SK-N-DZ (cell line): ENCODE data around the gene BRMS1.

Experiments used
- DNase-seq: peaks from one replicate; pipeline ENCODE4 v3.0.0-alpha.2; 2015; ENCODE audit warnings: low spot score

The BRMS1 gene

DNA sequence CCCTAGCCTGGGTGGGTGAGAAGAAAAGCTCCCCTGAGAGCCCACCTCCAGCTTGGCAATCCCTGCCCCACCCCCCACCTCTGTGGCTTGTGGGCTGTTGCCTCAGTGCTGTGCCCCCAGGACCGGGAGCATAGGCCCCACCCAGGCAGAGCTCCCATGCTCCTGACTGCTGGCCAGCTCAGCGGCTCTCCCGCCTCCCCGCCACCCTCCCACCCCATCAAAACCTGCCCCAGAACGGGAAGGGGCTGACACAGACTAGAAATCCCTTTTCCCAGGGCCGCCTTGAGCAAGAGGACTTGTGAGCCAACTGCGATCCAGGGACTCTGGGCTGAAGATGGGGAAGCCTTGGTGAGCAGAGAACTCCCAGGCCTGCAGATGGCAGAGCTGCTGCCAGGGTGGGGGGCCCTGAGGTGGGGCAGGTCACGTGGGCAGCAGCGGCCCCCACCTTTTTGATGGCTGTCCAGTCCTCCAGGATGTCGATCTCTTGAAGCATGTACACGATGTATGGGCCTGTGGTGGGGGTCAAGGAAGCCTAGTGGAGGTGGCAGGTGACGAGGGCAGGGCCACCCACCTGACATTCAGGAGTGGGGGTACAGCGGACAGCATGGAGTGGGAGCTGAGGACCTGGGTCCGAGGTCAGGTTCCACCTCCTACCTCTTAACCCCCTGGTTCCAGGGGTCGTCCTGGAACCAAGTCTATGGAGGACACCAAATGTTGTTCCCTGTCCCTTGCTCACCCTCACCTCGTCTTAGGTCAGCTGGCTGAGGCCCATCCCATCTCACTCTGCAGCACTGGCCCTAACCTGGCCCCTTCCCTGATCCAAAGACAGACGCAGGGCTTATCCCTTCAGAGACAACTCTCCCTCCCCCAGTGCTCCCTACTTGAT lies 6.4 kb downstream of the BRMS1 start:
- DNase-seq, result no peak

DNA sequence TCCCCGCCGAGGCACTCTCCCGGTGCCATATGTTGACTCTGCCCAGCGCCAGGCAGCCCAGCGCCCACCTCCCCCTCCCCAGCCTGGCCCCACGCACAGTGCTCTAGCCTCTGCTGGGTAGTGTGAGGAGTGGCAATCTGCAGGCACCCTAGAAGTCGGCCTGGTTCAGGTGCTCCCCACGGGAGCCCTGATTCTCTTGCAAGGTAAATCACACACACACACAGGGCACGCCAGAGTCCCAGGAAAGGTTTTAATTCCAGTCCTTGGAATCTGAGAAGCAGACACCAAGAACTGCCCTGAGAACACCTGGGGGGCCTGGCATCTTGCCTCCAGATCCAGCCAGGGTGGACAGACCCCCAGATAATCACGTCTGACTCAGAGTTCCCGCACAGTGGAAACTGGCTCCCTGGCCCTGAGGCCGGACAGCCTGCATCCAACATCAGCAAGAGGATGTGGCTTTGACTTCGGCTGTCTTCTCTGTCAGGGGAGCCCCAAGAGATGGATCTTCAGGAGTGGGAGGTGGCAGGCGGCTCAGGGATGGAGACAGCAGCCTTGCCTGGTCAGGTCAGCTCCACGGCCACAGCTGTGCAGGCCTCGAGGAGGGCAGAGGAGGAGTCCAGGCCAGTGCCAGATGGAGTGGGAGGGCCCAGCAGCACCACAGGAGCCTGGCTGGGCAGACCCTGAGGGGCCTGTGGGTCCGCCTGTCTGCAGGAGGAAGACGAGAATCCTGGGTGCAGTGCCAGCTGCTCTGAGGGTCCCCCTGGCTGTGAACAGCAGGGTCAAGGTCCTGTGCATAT lies 7.6 kb downstream of the BRMS1 start:
- DNase-seq, result no peak

DNA sequence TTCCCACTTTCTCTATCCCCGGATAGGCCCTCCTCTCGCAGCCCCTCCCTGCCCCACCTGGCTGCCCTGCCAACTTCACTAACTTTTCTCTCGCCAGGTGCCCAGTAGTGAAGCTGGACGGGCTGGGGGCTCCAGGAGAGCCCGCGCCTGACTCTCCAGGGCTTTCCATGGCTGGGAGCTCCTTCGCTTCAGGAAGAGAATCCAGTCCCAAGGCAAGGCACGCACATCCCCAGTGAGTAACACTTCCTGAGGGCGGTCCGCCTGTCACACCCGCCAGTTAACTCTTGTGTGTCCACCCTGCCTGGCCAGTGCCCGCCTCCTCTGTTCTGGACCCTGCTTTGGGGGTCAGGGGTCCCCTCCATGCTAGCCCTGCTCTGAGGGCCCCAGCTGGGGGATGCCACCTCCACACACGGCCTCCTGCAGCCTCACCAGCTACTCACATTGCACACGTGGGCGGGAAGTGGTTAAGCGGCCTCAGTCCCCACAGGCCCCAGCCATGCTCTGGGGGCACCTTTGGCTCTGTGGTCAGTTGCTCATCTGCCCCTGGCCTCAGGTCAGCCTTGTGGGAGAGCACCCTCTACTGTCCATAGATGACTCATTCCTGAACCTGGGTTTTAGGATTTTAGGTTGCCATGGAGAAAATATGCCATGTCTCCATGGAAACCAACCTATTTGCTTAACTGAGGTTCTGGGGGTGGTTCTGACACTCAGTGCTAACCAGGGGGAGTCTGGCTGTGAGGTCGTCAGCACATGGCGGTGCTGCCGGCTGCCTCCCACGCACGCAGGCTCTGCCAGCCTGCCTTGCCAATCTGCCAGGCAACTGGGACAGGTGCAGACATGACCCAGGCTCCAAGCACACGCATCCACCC lies 8.4 kb downstream of the BRMS1 start, which contains the start of gene RIN1:
Gene RIN1, minus strand, starts transcription at position 201 of the 869 bp plus-strand sequence. Its CDS starts 32 bp downstream, at position 169.
- DNase-seq, result peak; percentile 62

DNA sequence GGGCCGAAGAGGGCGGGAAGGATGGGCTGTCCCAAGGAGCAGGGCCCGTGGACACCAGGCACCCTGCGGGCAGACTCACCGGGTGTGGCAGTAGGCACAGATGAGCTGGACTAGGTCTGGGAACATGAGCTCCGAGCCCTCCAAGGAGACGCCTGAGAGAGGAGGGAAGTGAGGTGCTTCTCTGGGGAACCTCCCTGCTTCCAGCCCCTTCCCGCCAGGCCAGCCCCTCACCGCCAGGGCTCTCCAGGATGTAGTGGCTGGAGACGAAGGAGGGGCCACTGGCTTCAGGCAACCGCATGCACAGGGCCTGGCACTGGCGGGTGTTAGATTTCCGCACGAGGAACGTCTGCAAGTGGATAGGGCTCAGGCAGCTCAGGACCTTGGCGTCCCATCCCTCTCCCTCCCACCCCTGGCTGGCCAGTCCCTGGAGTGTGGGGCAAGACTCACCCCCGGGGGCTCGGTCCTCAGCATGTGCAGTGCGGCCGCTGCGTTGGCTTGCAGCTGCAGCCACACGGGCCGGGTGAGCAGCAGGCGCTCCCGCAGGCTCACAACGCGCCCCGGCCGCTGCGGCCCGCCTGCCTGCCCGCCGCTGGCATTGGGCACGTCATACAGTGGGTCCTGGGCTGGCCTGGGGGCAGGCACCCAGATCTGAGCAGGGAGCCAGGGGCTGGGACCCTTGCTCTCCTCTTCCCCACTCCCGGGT lies 9.2 kb downstream of the BRMS1 start:
- no peak for DNase-seq

DNA sequence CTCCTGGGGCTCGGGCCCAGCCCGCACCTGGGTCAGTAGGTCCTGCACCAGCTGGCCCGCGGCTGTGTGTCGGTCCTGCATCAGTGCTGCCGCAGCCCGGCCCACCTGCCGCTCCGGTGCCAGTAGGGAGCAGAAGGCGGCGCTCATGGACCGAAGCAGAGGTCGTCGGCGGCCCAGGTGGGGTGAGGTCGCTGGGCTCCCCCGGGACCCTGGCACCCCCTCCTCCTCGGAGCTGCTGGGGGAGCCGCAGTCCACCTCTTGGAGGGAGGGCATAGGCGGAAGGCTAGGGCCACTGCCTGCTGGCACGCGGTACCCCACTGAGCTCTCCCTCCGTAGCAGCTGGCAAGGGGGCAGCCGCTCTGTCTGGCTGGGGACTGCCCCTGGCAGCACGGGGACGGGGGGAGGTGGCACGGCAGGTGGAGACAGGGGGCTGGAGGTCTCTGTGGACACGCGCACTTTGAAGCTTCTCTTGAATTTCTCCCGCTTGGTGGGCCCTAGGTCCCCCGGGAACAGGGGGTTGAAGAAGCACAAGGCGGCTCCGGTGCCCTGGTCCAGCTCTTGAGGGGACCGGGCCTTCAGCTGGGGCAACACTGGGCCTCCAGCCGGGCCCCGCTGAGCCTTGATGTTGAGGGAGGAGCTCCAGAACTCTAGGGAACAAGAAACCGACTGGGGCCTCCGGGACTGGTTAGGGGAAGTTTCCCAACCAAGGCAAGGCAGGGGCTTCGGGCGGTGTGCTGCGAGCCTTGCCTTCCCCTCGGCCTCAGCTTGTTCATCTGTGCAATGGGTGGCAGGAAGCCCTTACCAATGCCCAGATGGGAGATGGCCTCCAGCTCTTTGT lies 10.1 kb downstream of the BRMS1 start:
- no peak for DNase-seq

DNA sequence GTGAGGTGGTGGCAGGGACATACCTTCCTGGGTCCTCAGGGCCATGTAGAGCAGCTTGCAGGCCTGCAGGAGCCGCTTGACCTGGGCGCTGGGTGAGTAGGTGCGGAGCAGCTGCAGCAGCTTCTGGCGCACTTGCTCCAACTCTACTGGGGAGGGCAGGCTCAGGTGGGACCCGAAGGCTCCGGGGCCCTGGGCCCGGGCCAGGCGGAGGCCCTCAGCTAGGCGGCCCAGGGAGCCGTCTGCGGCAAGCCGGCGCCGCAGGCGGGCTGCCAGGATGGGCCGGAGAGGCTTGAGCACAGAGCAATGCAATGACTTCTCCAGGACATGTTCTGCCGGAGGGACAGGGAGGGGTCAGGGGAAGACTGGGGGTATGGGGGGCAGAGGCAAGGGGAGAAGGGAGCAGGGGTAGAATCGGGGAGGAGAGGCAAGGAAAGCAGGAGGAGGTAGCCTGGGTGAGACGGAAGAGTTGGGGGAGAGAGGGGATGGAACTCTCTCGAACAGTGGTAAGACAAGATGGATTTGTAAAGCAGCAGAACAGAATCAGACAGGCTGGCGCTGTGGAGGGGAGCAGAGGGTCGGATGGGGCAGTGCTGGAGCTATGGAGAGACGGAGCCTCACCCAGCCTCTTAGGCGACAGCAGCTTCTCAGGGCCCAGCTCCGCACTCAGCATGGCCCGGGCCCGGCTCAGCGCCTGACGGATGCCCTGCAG lies 10.9 kb downstream of the BRMS1 start:
- no peak for DNase-seq

DNA sequence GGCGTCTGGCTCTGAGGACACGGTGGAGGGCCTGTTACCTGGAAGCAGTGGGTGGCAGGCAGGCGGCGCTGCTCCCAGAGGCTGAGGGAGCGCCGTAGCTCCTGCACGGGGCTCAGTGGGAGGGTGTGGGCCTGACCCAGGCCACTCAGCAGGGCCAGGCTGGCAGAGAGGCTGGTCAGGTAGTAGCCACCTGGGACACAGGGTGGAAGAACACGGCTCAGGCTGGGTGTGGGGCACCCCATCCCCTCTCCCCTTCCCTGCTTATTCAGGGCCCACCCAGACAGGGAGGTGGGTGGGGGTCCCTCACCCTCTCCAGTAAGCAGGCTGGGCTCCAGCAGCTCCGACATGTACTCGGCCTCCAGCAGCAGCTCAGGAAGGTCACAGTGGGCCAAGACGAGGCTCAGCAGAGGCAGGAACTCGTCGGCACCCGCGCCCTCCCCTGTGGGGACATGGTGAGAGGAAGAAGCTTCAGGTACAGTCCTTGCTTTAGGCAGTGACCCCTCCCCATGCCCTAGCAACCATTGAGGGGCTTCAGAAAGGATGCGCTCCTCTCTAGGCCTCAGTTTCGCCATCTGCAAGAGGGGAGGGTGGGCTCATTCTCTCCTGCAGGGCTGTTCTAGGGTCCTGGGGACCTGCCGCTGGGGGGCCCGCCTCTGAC lies 11.6 kb downstream of the BRMS1 start:
- DNase-seq, result no peak

DNA sequence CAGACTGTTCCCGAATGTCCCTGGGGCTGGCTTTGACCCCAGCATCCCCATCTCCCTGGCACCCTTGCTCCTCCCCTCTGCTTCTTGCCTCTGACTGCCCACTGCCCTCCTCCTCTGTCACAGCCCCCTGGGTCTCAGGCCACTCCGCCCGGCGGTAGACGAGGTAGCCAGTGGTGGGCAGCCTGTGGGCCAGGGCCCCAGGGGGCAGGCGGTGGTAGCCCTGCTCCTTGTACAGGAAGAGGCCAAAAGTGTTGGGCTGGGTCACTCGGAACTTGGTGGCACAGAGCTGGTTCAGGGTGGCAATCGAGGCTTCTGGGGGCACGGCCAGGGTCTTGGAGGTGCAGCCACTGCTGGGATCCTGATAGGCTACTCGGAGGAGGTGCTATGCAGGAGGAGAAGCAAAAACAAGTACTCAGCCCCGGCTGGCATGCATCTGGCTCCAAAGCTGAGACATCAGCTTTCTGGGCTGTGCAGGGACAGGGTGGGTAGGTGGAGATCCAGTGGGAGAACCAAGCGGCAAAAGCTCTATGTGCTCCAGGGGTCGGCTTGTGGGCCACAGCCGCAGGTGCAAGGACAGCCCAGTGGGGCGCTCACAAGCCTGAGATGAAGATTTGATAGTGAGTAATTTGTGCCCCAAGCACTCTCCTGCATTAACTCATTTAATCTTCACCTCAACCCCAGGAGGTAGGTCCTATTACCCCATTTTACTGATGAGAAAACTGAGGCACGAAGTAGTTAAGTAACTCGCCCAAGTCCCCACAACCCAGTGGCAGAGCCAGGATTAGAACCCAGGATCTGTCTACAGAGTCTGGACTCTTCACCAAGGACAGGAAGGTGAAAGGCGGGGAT lies 12.3 kb downstream of the BRMS1 start:
- no peak for DNase-seq

DNA sequence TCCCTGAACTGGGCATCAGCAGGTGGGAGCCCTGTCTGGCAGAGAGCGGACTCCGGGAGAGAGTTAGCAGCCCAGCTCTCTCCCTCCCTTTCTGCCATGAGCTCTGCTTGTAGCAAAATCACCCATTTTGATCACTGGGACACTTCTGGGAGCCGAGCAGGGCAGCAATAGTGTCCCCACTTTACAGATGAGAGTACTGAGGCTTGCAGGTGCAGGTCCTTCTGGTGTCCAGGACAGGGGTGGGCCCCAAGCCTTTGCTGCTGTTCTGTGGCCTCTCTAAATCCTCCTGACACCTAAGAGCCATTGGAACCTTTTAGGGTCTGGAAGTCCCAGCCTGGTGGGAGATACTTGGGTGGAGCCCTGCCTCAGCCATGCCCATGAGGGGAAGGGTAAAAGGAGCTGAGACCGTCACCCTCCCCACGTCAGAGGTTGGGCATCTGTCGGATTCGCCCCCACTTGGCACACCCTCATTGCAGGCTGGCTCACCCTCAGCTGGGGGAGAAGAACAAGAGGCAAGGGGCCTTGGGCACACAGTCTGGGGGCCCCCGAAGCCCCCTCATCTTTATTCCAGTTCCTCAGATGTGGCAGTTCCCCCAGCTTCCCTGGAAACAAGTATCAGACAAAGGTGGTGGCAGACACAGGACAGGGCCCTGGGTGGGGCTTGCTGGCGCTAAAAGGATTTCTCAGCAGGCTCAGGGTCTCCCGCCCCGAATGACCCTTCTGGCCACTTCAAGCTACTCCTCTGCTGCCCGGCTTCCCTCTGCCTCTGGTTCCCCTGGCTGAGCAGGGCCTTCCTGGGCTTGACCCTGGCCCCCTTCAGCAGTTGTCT lies 13.1 kb downstream of the BRMS1 start:
- DNase-seq, result no peak

DNA sequence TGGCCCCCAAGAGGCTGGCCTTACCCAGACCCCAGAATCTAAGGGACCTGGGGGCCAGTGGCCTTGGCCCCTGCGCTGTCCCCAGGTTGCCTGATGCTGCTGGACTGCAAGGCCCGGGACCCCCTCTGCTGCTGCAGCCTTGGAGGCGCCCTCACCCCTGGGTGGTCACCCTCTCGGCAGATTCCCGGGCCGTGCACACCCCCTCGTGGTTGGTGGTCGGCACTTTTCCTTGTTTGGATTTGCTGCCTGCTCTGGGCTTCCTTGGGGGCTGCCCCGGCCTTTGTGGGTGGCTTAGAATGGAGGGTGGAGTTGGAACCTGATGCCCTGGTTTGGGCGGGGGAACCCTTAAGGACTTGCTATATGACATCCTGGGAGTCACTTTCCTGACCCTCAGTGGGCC lies 14.0 kb downstream of the BRMS1 start:
- DNase-seq, result peak; percentile 55

DNA sequence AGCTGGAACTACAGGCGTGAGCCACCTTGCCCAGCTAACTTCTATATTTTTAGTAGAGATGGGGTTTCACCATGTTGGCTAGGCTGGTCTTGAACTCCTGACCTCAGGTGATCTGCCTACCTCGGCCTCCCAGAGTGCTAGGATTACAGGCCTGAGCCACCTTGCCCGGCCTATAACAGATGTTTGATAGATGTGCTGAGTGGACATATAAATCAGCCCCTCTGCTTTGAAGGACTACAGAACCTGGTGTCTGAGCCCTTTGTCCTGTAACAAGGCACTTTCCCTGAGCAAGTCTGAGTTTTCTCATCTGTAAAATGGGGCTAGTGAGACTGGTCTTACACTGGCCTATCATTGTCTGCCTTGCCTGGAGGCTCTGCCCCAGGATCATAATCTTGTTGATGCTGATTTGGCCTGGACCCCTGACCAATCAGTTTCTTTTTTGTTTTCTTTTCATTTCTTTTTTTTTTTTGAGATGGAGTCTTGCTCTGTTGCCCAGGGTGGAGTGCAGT lies 15.7 kb downstream of the BRMS1 start:
- no peak for DNase-seq

DNA sequence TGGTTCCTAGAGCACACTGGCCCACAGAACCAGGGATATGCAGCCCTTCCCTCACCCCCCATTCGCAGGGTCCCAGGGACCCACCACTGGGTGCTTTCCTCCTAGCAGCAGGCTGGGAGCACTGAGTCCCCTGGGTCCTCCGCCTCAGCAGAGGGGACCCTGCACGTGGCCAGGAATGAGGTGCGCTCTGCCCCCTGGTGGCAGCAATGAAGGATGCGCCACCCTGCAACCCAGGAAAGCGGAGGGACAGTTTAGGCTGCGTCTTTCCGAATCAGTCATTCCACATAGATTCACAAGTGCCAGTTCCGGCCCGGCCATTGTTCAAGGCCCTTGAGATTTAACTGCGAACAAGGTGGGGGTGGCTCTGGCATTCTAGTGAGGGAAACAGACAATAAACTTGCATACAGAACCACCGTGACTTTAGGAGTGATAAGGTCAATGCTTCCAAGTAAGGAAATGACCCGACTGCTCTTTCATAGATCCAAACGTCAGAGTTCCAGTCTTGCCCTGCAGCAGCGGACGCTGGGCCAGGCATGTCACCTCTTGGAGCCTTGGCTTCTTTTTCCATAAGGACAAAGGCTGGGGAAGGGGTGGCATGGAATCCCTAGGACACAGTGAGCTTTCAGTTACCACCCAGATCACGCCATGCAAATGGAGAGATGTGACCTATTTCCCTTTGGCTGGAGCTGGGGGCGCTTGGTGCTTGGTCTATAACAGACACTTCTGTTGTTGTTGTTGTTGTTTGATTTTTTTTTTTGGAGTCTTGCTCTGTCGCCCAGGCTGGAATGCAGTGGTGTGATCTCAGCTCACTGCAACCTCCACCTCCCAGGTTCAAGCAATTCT lies 16.4 kb downstream of the BRMS1 start:
- DNase-seq, result peak; percentile 85

DNA sequence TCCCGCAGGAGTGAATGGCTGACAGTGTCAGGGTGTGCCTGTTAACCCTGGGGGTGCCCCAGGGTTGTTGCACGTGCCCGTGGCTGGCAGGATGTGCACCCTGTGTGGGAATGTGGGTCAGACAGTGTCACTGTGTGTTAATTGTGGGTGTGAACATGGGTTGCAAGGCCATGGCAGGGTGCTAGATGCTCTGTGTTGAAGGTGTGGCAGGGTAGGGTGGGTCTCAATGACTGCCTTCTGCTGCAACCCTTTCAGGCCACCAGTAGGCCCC lies 16.9 kb downstream of the BRMS1 start:
- DNase-seq, result no peak

DNA sequence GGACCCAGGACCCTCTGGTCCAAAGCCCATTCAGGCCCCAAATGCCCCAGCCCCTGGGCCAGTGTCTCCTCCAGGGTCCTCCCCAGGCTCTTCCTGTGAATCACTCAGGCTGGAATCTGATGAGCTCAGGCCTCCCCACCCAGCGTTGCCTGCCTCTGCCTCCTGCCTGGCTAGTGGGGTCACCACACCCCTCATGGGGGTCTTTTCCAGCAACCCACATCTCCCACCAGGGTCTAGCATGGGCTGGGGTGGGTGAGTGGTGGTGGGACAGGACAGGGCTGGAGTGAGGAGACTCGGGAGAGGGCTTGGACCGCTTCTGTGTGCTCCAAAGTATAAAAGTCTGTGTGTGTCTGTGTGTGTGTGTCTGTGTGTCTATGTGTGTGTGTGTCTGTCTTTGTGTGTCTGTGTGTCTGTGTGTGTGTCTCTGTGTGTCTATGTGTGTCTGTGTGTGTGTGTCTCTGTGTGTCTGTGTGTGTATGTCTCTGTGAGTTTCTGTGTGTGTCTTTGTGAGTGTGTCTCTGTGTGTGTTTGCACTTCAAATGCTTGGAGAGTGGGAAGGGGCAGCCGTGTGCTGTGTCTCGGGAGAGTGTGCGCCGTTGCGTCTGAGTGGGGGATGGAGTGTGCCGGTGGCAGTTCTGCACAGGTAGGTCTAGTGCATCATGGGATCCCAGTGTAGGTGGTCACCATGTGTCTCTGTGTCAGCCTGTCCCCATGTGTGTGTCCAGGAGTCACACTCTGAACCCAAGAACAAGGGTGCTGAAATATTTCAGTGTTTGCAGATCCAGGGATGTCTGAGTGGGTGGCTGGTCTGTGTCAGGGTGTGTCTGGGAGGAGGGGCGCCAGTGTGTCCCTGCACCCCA lies 17.5 kb downstream of the BRMS1 start:
- DNase-seq, result no peak
